GM19025 (cell line): ENCODE measurements around the gene OLFML2A.
"Not testable (repeated sequence)": the region's sequence is repeated elsewhere in the genome, so short reads cannot be mapped to it uniquely, and the experiment has no call there.

Experiments
- ATAC-seq: cut with Tn5 transposase; IDR thresholded peaks from one replicate; pipeline ENCODE4 v1.9.1; 2021; ENCODE audit warnings: mild to moderate bottlenecking, low read depth, moderate library complexity; ENCODE audit not compliant: unreplicated experiment

The OLFML2A gene

GRCh38 chr9:124776954-124777648 lies at the start of gene OLFML2A:
TSS of gene OLFML2A (plus strand) at chr9:124777133. CDS start at chr9:124777271, 138 bp downstream.
- ATAC-seq, result no peak

GRCh38 chr9:124730772-124731171 lies 46.2 kb upstream of the OLFML2A start:
- ATAC-seq, result no peak

DNA sequence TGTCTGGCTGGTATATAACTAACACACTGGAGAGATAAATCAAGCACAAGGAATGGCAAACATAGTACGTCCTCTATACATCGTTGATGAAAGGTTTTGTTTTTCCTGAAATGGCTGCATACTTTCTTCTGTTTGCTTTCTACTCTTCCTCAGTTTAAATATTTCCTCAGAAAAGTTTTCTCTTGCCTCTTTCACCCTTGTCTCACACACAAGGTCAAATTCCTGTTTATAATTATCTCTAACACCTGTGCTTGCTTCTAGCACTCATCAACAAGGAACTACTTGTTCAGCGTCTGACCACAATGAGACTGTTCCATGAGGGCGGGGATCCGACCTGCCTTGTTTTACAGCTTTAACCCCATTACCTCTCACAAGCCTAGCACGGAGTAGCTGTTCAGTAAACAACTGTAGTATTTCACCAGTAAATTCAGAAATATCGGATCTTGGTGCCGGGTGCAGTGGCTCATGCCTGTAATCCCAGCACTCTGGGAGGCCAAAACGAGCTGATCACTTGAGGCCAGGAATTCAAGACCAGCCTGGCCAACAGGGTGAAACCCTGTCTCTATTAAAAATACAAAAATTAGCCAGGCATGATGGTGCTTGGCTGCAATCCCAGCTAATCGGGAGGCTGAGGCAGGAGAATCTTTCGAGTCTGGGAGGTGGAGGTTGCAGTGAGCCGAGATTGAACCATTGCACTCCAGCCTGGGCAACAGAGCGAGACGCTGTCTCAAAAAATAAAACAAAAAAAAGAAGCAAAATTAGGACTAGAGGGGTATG lies 42.8 kb upstream of the OLFML2A start:
- ATAC-seq, result no peak

DNA sequence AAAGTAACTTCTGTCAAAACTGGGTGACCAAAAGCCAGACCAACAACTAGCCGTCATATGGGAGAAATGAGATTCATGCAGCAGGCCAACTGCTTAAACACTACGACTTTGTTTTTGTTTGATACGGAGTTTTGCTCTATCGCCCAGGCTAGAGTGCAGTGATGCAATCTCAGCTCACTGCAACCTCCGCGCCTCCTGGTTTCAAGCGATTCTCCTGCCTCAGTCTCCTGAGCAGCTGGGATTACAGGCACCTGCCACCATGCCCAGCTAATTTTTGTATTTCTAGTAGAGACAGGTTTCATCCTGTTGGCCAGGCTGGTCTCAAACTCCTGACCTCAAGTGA lies 42.2 kb upstream of the OLFML2A start:
- not testable (repeated sequence) for ATAC-seq

GRCh38 chr9:124735121-124735520 lies 41.8 kb upstream of the OLFML2A start:
- no peak for ATAC-seq

GRCh38 chr9:124738075-124738474 lies 38.9 kb upstream of the OLFML2A start:
- not testable (repeated sequence) for ATAC-seq

DNA sequence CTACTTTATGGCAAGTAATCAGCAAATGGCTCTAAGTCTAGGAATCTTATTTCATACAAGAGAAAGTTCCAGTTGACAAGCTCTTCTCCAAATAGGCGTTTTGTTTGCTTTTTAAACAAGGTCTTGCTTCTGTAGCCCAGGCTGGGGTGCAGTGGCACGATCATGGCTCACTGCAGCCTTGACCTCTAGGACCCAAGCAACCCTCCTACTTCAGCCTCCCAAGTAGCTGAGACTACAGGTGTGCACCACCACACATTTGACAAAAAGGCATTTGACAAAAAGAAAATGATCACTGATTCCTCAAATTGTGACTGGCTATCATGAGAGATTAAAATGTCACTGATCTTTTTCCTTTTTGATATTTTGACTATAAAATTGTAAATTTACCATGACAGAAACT lies 37.6 kb upstream of the OLFML2A start:
- ATAC-seq, result no peak

DNA sequence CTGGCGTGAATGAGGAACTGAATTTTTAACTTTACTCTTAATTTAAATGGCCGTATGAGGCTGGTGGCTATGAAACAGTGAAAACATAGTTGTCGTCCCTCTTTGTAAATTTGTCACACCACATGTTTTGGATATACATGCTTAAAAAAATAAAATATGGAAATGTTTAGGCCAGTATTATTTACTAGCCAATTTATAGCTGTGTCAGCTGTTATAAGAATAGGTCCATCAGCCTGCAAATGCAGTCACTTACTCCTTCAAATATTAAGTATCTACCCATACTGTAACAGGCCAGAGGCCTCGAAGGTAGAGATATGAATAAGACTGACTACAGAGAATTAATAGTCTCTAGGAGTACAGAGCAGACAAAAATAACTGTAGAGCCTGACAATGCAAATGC lies 35.8 kb upstream of the OLFML2A start:
- no peak for ATAC-seq

GRCh38 chr9:124741662-124742061 lies 35.3 kb upstream of the OLFML2A start:
- ATAC-seq, result no peak

GRCh38 chr9:124742940-124743339 lies 34.0 kb upstream of the OLFML2A start:
- ATAC-seq, result no peak

GRCh38 chr9:124743686-124744348 lies 33.1 kb upstream of the OLFML2A start:
- ATAC-seq, result no peak

DNA sequence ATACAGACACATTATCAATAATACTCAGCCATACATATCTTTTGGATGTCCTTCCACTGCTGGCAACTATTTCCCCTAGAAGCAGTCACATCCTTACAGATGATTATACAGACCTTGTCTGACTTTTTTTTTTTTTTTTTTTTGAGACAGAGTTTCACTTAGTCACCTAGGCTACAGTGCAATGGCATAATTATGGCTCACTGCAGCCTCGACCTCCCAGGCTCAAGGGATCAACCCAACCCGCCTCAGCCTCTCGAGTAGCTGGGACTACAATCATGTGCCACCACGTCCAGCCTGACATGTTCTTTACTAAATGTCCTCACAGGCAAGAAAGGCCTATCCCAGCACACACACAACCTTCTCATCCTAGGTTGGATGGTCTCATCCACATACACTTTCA lies 29.9 kb upstream of the OLFML2A start:
- ATAC-seq, result no peak

DNA sequence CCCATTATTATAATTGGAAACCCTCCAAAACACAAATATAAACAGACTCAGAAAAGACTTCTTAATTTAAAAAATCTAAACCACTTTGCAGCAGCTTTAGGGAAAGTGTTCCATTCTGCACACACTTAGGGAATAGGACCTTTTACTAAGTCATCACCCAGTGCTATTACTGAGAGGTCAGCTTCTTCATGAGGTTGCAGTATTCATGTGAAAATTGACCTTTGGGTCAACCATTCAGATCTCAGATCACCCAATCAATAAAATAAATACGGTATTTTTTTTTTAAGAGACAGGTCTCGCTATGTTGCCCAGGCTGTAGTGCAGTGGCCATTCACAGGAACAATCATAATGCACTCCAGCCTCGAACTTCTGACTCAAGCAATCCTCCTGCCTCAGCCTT lies 27.6 kb upstream of the OLFML2A start:
- ATAC-seq, result no peak

- no peak for ATAC-seq
Observed at GRCh38 chr9:124749781-124750180, 27.2 kb upstream of the OLFML2A start.

GRCh38 chr9:124752967-124753366 lies 24.0 kb upstream of the OLFML2A start:
- ATAC-seq, result no peak

- no peak for ATAC-seq
Observed at GRCh38 chr9:124754289-124754688, 22.6 kb upstream of the OLFML2A start.

GRCh38 chr9:124755061-124755460 lies 21.9 kb upstream of the OLFML2A start:
- ATAC-seq, result no peak

GRCh38 chr9:124756011-124756410 lies 20.9 kb upstream of the OLFML2A start:
- ATAC-seq, result no peak

GRCh38 chr9:124757616-124758015 lies 19.3 kb upstream of the OLFML2A start:
- no peak for ATAC-seq

- no peak for ATAC-seq
Observed at GRCh38 chr9:124758061-124758460, 18.9 kb upstream of the OLFML2A start.

GRCh38 chr9:124758691-124759090 lies 18.2 kb upstream of the OLFML2A start:
- no peak for ATAC-seq

DNA sequence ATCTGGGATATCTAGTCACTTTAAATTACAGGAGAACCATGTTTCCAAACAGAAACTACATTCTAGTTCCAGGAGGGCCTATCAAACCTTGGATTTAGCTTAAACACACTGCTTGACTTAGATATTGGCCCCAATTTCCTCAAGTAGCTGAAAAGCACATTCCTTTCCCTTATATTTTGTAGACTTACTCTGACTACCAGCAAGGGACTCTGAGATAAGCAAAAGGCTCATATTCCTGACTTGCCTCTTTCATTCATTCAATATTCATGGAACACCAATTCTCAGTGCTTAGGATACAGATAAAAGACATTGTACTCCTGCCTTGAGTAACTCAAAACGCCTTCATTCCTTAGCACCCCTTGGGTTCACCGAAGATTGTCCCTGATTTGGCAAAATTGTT lies 17.6 kb upstream of the OLFML2A start:
- ATAC-seq, result no peak
